Vagina (tissue), 2 donors: ENCODE results near the gene WDR70. TPM values are rescaled to one million over a fixed set of nuclear protein-coding genes. Genes with fewer than 3 reads are reported as not detected.

Experiments used
- DNase-seq, 2 donors: peaks; one replicate each; pipeline ENCODE4 v3.0.0-alpha.2; 2017; ENCODE audit errors: extremely low spot score in 2 of 2
- H3K27ac ChIP-seq: fragments of 200-600 bp; sonication (generic); one replicate; pipeline ENCODE4 v1.5.1; 2019
- H3K27me3 ChIP-seq: fragments of 200-600 bp; sonication (generic); one replicate; pipeline ENCODE4 v1.5.1; 2019
- H3K36me3 ChIP-seq, 2 donors: fragments of 200-600 bp; sonication (generic); one replicate each; pipeline ENCODE4 v1.5.1; 2017 to 2019
- H3K4me1 ChIP-seq: fragments of 200-600 bp; sonication (generic); one replicate; pipeline ENCODE4 v1.5.1; 2019
- H3K4me3 ChIP-seq, 2 donors: fragments of 200-600 bp; sonication (generic); 1 replicate in 1 of 2; 2 replicates in 1 of 2; pipeline ENCODE4 v1.5.1; 2016 to 2019
- H3K9me3 ChIP-seq: fragments of 200-600 bp; sonication (generic); one replicate; pipeline ENCODE4 v1.5.1; 2019
- CTCF ChIP-seq, 3 experiments: fragments of 450-650 bp in 2 of 3; fragments of 200-600 bp in 1 of 3; sonication (generic) in 1 of 3; IDR thresholded peaks; one replicate each; pipeline ENCODE4 v1.5.1; 2017 to 2019; ENCODE audit warnings: antibody characterized with exemption in 3 of 3, mild to moderate bottlenecking in 2 of 3, moderate library complexity in 2 of 3
- POLR2A ChIP-seq, 2 donors: fragments of 450-650 bp; IDR thresholded peaks; one replicate each; pipeline ENCODE4 v1.6.1; 2017; ENCODE audit warnings: antibody characterized with exemption in 2 of 2, mild to moderate bottlenecking in 2 of 2, moderate library complexity in 2 of 2
- POLR2AphosphoS5 ChIP-seq, 2 donors: sonication (generic); formaldehyde crosslinking; IDR thresholded peaks; one replicate each; pipeline ENCODE4 v1.9.0; 2017; ENCODE audit warnings: antibody characterized with exemption in 2 of 2, mild to moderate bottlenecking in 2 of 2, low read depth in 1 of 2; ENCODE audit not compliant: insufficient read depth in 1 of 2
- intact Hi-C: fragments of 100-400 bp; cut with DNase I; formaldehyde crosslinking; loops from one replicate; pipeline ENCODE4 v1.15.1; 2023
- total RNA-seq: library from RNA; depleted of rRNA; stranded (reverse); fragments of >200 nt; gene quantifications from one replicate; pipeline ENCODE4 v1.2.3, GENCODE V29; 2016

The WDR70 gene
- total RNA-seq, 1 donor from 2014 or later = 31.4 TPM

- no peak for DNase-seq
- Histone ChIP-seq H3K4me3 (no peak overlapping the region), H3K27me3 (no peaks in the 10 kb centered on the region), H3K27ac (no peak overlapping the region), H3K9me3 (no peaks in the 10 kb centered on the region), H3K4me1 (no peaks in the 10 kb centered on the region), H3K36me3 (peaks cover 0 to 11% of the 10 kb centered on the region in 2 donors)
- no peak for TF ChIP-seq CTCF (IDR thresholded peaks at IDR 0.05)
- no peak for TF ChIP-seq POLR2A (IDR thresholded peaks at IDR 0.05)
- no peak for TF ChIP-seq POLR2AphosphoS5 (IDR thresholded peaks at IDR 0.05; ENCODE audit: insufficient read depth in 1 of 2, low read depth in 1 of 2)
- intact Hi-C loops = no loop called here
These were observed 140.7 kb downstream of the WDR70 start for GRCh38 chr5:37519807-37520206.

DNA sequence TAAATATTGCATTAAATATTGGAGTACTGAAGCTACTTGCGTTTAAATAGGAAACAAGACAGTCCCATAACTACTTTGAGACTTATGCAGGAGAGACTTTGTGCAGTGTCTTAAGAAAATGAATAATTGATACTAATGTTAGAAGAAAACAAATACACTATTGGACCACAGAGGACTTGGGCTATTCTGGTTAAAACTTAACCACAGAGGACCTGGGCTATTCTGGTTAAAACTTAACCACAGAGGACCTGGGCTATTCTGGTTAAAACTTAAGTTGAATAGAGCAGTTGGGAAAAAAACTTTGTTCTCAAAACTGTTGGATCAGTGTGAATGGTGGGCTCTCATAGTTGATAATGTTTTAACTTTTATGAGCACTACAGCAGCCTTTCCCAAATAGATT lies 141.7 kb downstream of the WDR70 start:
- no peaks in the 10 kb centered on the region for H3K4me1 ChIP-seq
- no peaks in the 10 kb centered on the region for H3K9me3 ChIP-seq
- no peak for DNase-seq
- no peak overlapping the region for H3K4me3 ChIP-seq
- H3K36me3 ChIP-seq = peaks cover 0 to 11% of the 10 kb centered on the region in 2 donors
- TF ChIP-seq POLR2A (IDR thresholded peaks at IDR 0.05) = no peak
- no peak for TF ChIP-seq CTCF (IDR thresholded peaks at IDR 0.05)
- no peak for TF ChIP-seq POLR2AphosphoS5 (IDR thresholded peaks at IDR 0.05; ENCODE audit: insufficient read depth in 1 of 2, low read depth in 1 of 2)
- no peaks in the 10 kb centered on the region for H3K27me3 ChIP-seq
- H3K27ac ChIP-seq = no peak overlapping the region
- intact Hi-C loops = no loop called here

DNA sequence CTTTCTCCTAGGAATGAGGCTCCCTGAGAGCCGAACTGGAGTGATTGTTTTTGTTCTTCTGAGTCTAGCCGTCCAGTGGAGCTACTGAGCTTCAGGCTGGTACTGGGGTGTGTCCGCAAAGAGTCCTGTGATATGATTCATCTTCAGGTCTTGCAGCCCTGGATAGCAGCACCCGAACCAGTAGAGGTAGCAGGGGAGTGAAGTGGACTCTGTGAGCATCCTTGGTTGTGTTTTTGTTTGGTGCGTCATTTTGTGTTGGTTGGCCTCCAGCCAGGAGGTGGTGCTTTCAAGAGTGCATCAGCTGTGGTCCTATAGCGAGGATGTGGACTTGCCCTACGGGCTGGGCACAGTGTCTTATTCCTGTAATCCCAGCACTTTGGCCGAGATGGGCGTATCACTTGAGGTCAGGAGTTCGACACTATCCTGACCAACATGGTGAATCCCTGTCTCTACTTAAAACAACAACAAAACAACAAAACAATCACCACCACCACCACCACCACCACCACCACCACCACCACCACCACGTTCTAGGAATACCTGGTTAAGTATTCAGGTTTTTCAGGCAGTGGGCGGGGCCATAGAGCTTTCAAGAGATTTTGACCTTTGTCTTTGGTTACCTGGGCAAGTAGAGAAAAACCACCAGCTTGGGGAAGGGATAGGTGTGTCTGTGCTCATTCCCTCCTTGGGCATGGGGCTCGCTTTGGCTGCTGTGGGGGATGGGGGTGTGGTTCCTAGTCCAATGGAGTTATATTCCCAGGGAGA lies 154.0 kb downstream of the WDR70 start:
- DNase-seq = no peak
- intact Hi-C loops = no loop called here

GRCh38 chr5:37533851-37534250 lies 154.7 kb downstream of the WDR70 start:
- Histone ChIP-seq H3K27me3 (no peaks in the 10 kb centered on the region), H3K4me1 (no peaks in the 10 kb centered on the region), H3K4me3 (no peak overlapping the region), H3K36me3 (no peaks in the 10 kb centered on the region), H3K9me3 (no peaks in the 10 kb centered on the region), H3K27ac (no peak overlapping the region)
- DNase-seq = no peak
- TF ChIP-seq POLR2A (IDR thresholded peaks at IDR 0.05) = no peak
- no peak for TF ChIP-seq CTCF (IDR thresholded peaks at IDR 0.05)
- TF ChIP-seq POLR2AphosphoS5 (IDR thresholded peaks at IDR 0.05; ENCODE audit: insufficient read depth in 1 of 2, low read depth in 1 of 2) = no peak
- intact Hi-C loops = no loop called here

More for the DNA sequence above, 154.0 kb downstream of the WDR70 start:
- no peaks in the 10 kb centered on the region for H3K27me3 ChIP-seq
- no peak overlapping the region for H3K27ac ChIP-seq
- no peak for TF ChIP-seq POLR2A (IDR thresholded peaks at IDR 0.05)
- no peak for TF ChIP-seq POLR2AphosphoS5 (IDR thresholded peaks at IDR 0.05; ENCODE audit: insufficient read depth in 1 of 2, low read depth in 1 of 2)
- no peak for TF ChIP-seq CTCF (IDR thresholded peaks at IDR 0.05)
- H3K4me1 ChIP-seq = no peaks in the 10 kb centered on the region
- no peaks in the 10 kb centered on the region for H3K9me3 ChIP-seq
- H3K36me3 ChIP-seq = no peaks in the 10 kb centered on the region
- H3K4me3 ChIP-seq = no peak overlapping the region

- Histone ChIP-seq H3K36me3 (no peaks in the 10 kb centered on the region), H3K4me1 (no peaks in the 10 kb centered on the region), H3K4me3 (no peak overlapping the region), H3K27ac (no peak overlapping the region), H3K9me3 (no peaks in the 10 kb centered on the region), H3K27me3 (no peaks in the 10 kb centered on the region)
- intact Hi-C loops = no loop called here
- TF ChIP-seq CTCF (IDR thresholded peaks at IDR 0.05) = no peak
- TF ChIP-seq POLR2AphosphoS5 (IDR thresholded peaks at IDR 0.05; ENCODE audit: insufficient read depth in 1 of 2, low read depth in 1 of 2) = no peak
- no peak for TF ChIP-seq POLR2A (IDR thresholded peaks at IDR 0.05)
- DNase-seq = no peak
These were observed 160.3 kb downstream of the WDR70 start for GRCh38 chr5:37539459-37539858.
